ENCODE measurements around the gene GKN1. TPM values are rescaled to one million over a fixed set of nuclear protein-coding genes. Genes with fewer than 3 reads are reported as not detected.

GKN1 gene
- total RNA-seq, 1 donor: 0.31 TPM

GRCh38 chr2:68975844-68976243 lies 1.4 kb downstream of the GKN1 start:
- Histone ChIP-seq H3K9me3 (ENCODE audit: low read depth, low read length) (no peaks in the 10 kb centered on the region), H3K4me3 (ENCODE audit: low read length) (no peak overlapping the region), H3K4me1 (ENCODE audit: insufficient read depth, low read length) (no peaks in the 10 kb centered on the region), H3K27me3 (ENCODE audit: insufficient read depth, low read length) (peaks cover 14% of the 10 kb centered on the region)

GRCh38 chr2:68977453-68977852 lies 3.0 kb downstream of the GKN1 start:
- no peak overlapping the region for H3K4me3 ChIP-seq (ENCODE audit: low read length)
- no peaks in the 10 kb centered on the region for H3K9me3 ChIP-seq (ENCODE audit: low read depth, low read length)
- peaks cover 17% of the 10 kb centered on the region for H3K27me3 ChIP-seq (ENCODE audit: insufficient read depth, low read length)
- no peaks in the 10 kb centered on the region for H3K4me1 ChIP-seq (ENCODE audit: insufficient read depth, low read length)

GRCh38 chr2:68978098-68978497 lies 3.7 kb downstream of the GKN1 start:
- no peaks in the 10 kb centered on the region for H3K4me1 ChIP-seq (ENCODE audit: insufficient read depth, low read length)
- H3K27me3 ChIP-seq (ENCODE audit: insufficient read depth, low read length): peaks cover 17% of the 10 kb centered on the region
- H3K4me3 ChIP-seq (ENCODE audit: low read length): no peak overlapping the region
- no peaks in the 10 kb centered on the region for H3K9me3 ChIP-seq (ENCODE audit: low read depth, low read length)

GRCh38 chr2:68980956-68981355 lies 6.5 kb downstream of the GKN1 start:
- Histone ChIP-seq H3K4me1 (ENCODE audit: insufficient read depth, low read length) (no peaks in the 10 kb centered on the region), H3K9me3 (ENCODE audit: low read depth, low read length) (no peaks in the 10 kb centered on the region)

GRCh38 chr2:68987021-68987503 lies 12.6 kb downstream of the GKN1 start:
- H3K27me3 ChIP-seq (ENCODE audit: insufficient read depth, low read length): peaks cover 8% of the 10 kb centered on the region
- H3K9me3 ChIP-seq (ENCODE audit: low read depth, low read length): no peaks in the 10 kb centered on the region

More at GRCh38 chr2:68980956-68981355, 6.5 kb downstream of the GKN1 start:
- peaks cover 12% of the 10 kb centered on the region for H3K27me3 ChIP-seq (ENCODE audit: insufficient read depth, low read length)
- no peak overlapping the region for H3K4me3 ChIP-seq (ENCODE audit: low read length)

GRCh38 chr2:68989035-68989434 lies 14.6 kb downstream of the GKN1 start:
- Histone ChIP-seq H3K27me3 (ENCODE audit: insufficient read depth, low read length) (peaks cover 6% of the 10 kb centered on the region), H3K4me1 (ENCODE audit: insufficient read depth, low read length) (no peaks in the 10 kb centered on the region), H3K9me3 (ENCODE audit: low read depth, low read length) (no peaks in the 10 kb centered on the region), H3K4me3 (ENCODE audit: low read length) (no peak overlapping the region)

More at GRCh38 chr2:68987021-68987503, 12.6 kb downstream of the GKN1 start:
- H3K4me1 ChIP-seq (ENCODE audit: insufficient read depth, low read length): no peaks in the 10 kb centered on the region
- H3K4me3 ChIP-seq (ENCODE audit: low read length): no peak overlapping the region

GRCh38 chr2:68992341-68992740 lies 17.9 kb downstream of the GKN1 start:
- no peak overlapping the region for H3K4me3 ChIP-seq (ENCODE audit: low read length)
- H3K4me1 ChIP-seq (ENCODE audit: insufficient read depth, low read length): no peaks in the 10 kb centered on the region
- no peaks in the 10 kb centered on the region for H3K9me3 ChIP-seq (ENCODE audit: low read depth, low read length)
- H3K27me3 ChIP-seq (ENCODE audit: insufficient read depth, low read length): peaks cover 6% of the 10 kb centered on the region

- H3K27me3 ChIP-seq (ENCODE audit: insufficient read depth, low read length): peaks cover 6% of the 10 kb centered on the region
- no peaks in the 10 kb centered on the region for H3K4me1 ChIP-seq (ENCODE audit: insufficient read depth, low read length)
- H3K9me3 ChIP-seq (ENCODE audit: low read depth, low read length): no peaks in the 10 kb centered on the region
- no peak overlapping the region for H3K4me3 ChIP-seq (ENCODE audit: low read length)
Measured at GRCh38 chr2:68992933-68993332, 18.5 kb downstream of the GKN1 start.

GRCh38 chr2:68993660-68994059 lies 19.2 kb downstream of the GKN1 start:
- Histone ChIP-seq H3K4me1 (ENCODE audit: insufficient read depth, low read length) (no peaks in the 10 kb centered on the region), H3K27me3 (ENCODE audit: insufficient read depth, low read length) (peaks cover 4% of the 10 kb centered on the region), H3K9me3 (ENCODE audit: low read depth, low read length) (no peaks in the 10 kb centered on the region), H3K4me3 (ENCODE audit: low read length) (no peak overlapping the region)

GRCh38 chr2:68994864-68995263 lies 20.4 kb downstream of the GKN1 start:
- Histone ChIP-seq H3K4me1 (ENCODE audit: insufficient read depth, low read length) (no peaks in the 10 kb centered on the region), H3K27me3 (ENCODE audit: insufficient read depth, low read length) (no peaks in the 10 kb centered on the region), H3K4me3 (ENCODE audit: low read length) (no peak overlapping the region), H3K9me3 (ENCODE audit: low read depth, low read length) (no peaks in the 10 kb centered on the region)

GRCh38 chr2:68995916-68996315 lies 21.5 kb downstream of the GKN1 start:
- no peaks in the 10 kb centered on the region for H3K27me3 ChIP-seq (ENCODE audit: insufficient read depth, low read length)
- H3K9me3 ChIP-seq (ENCODE audit: low read depth, low read length): no peaks in the 10 kb centered on the region
- H3K4me3 ChIP-seq (ENCODE audit: low read length): no peak overlapping the region
- no peaks in the 10 kb centered on the region for H3K4me1 ChIP-seq (ENCODE audit: insufficient read depth, low read length)

- no peak overlapping the region for H3K4me3 ChIP-seq (ENCODE audit: low read length)
- no peaks in the 10 kb centered on the region for H3K9me3 ChIP-seq (ENCODE audit: low read depth, low read length)
- H3K4me1 ChIP-seq (ENCODE audit: insufficient read depth, low read length): no peaks in the 10 kb centered on the region
- no peaks in the 10 kb centered on the region for H3K27me3 ChIP-seq (ENCODE audit: insufficient read depth, low read length)
Measured at GRCh38 chr2:68997401-68997800, 23.0 kb downstream of the GKN1 start.

GRCh38 chr2:69001879-69002278 lies 27.4 kb downstream of the GKN1 start:
- Histone ChIP-seq H3K9me3 (ENCODE audit: low read depth, low read length) (no peaks in the 10 kb centered on the region), H3K27me3 (ENCODE audit: insufficient read depth, low read length) (no peaks in the 10 kb centered on the region), H3K4me3 (ENCODE audit: low read length) (no peak overlapping the region), H3K4me1 (ENCODE audit: insufficient read depth, low read length) (no peaks in the 10 kb centered on the region)

GRCh38 chr2:69003731-69004130 lies 29.3 kb downstream of the GKN1 start:
- H3K9me3 ChIP-seq (ENCODE audit: low read depth, low read length): no peaks in the 10 kb centered on the region
- no peaks in the 10 kb centered on the region for H3K4me1 ChIP-seq (ENCODE audit: insufficient read depth, low read length)
- H3K27me3 ChIP-seq (ENCODE audit: insufficient read depth, low read length): no peaks in the 10 kb centered on the region
- H3K4me3 ChIP-seq (ENCODE audit: low read length): no peak overlapping the region

- peaks cover 11% of the 10 kb centered on the region for H3K27me3 ChIP-seq (ENCODE audit: insufficient read depth, low read length)
- H3K4me3 ChIP-seq (ENCODE audit: low read length): no peak overlapping the region
- H3K4me1 ChIP-seq (ENCODE audit: insufficient read depth, low read length): no peaks in the 10 kb centered on the region
- H3K9me3 ChIP-seq (ENCODE audit: low read depth, low read length): no peaks in the 10 kb centered on the region
Measured at GRCh38 chr2:69007169-69007568, 32.7 kb downstream of the GKN1 start.

- no peaks in the 10 kb centered on the region for H3K9me3 ChIP-seq (ENCODE audit: low read depth, low read length)
- peaks cover 15% of the 10 kb centered on the region for H3K27me3 ChIP-seq (ENCODE audit: insufficient read depth, low read length)
- H3K4me1 ChIP-seq (ENCODE audit: insufficient read depth, low read length): peaks cover 3% of the 10 kb centered on the region
- H3K4me3 ChIP-seq (ENCODE audit: low read length): no peak overlapping the region
Measured at GRCh38 chr2:69007603-69008002, 33.2 kb downstream of the GKN1 start.
